SK-N-SH (cell line): ENCODE measurements around the gene WDR35. TPM values are rescaled to one million over a fixed set of nuclear protein-coding genes. Genes with fewer than 3 reads are reported as not detected.

Experiments used
- CHD2 ChIP-seq: fragments of 150-350 bp; IDR thresholded peaks from 2 replicates; pipeline ENCODE4 v1.6.1; 2018; ENCODE audit warnings: low read length; ENCODE audit not compliant: partially characterized antibody
- FOSL2 ChIP-seq: IDR thresholded peaks from 2 replicates; pipeline ENCODE4 v1.4.0; 2012; ENCODE audit warnings: low read depth, mild to moderate bottlenecking, moderate library complexity, borderline replicate concordance
- FOXM1 ChIP-seq: IDR thresholded peaks from 2 replicates; pipeline ENCODE4 v1.4.0; 2012; ENCODE audit warnings: low read depth, mild to moderate bottlenecking
- GATA2 ChIP-seq: sonication (generic); formaldehyde crosslinking; IDR thresholded peaks from 2 replicates; pipeline ENCODE4 v1.5.0; 2020; ENCODE audit warnings: mild to moderate bottlenecking, missing genetic modification reagents
- JUND ChIP-seq: IDR thresholded peaks from 2 replicates; pipeline ENCODE4 v1.4.0; 2012
- NRF1 ChIP-seq: IDR thresholded peaks from 2 replicates; pipeline ENCODE4 v1.6.1; 2012; ENCODE audit warnings: low read depth, mild to moderate bottlenecking, low read length
- PBX3 ChIP-seq: IDR thresholded peaks from 2 replicates; pipeline ENCODE4; 2012
- POLR2AphosphoS5 ChIP-seq: IDR thresholded peaks from 2 replicates; pipeline ENCODE4 v1.6.1; 2012; ENCODE audit warnings: low read depth, low read length
- RCOR1 ChIP-seq: fragments of 150-350 bp; IDR thresholded peaks from 2 replicates; pipeline ENCODE4 v1.6.1; 2017; ENCODE audit warnings: antibody characterized with exemption, low read length
- RXRA ChIP-seq: IDR thresholded peaks from 2 replicates; pipeline ENCODE4 v1.4.0; 2012; ENCODE audit warnings: low read depth, mild to moderate bottlenecking, borderline replicate concordance
- SIN3A ChIP-seq: IDR thresholded peaks from 2 replicates; pipeline ENCODE4 v1.6.1; 2012; ENCODE audit warnings: low read depth, mild to moderate bottlenecking, low read length, moderate library complexity, borderline replicate concordance
- SMC3 ChIP-seq: IDR thresholded peaks from 2 replicates; pipeline ENCODE4 v1.6.1; 2012; ENCODE audit warnings: low read depth, low read length, improper control_type of control experiment
- TCF12 ChIP-seq: IDR thresholded peaks from 2 replicates; pipeline ENCODE4 v1.4.0; 2012
- TEAD4 ChIP-seq: IDR thresholded peaks from 2 replicates; pipeline ENCODE4 v1.4.0; 2012; ENCODE audit warnings: mild to moderate bottlenecking, borderline replicate concordance; ENCODE audit not compliant: insufficient read depth
- YY1 ChIP-seq: IDR thresholded peaks from 2 replicates; pipeline ENCODE4 v1.4.0; 2012; ENCODE audit warnings: low read depth, mild to moderate bottlenecking
- ZBTB33 ChIP-seq: IDR thresholded peaks from 2 replicates; pipeline ENCODE4 v1.4.0; 2012; ENCODE audit warnings: low read depth, borderline replicate concordance
- polyA plus RNA-seq, 3 experiments: library from polyadenylated mRNA; depleted of rRNA; stranded (reverse); fragments of >200 nt; gene quantifications; 2 replicates each; pipeline ENCODE4 v1.2.3, GENCODE V29; 2012
- TF ChIP-seq, protein P1 (sequence below): fragments of 150-350 bp; IDR thresholded peaks from 2 replicates; pipeline ENCODE4 v1.6.1; 2016; ENCODE audit warnings: mild to moderate bottlenecking, low read depth, low read length
- TF ChIP-seq, protein P2 (sequence below): fragments of 150-350 bp; IDR thresholded peaks from 2 replicates; pipeline ENCODE4 v1.6.1; 2017; ENCODE audit warnings: antibody characterized with exemption, low read length, low read depth, borderline replicate concordance

WDR35 gene
- polyA plus RNA-seq, 1 of the 3 experiments (the other 2 are of a cell fraction), result 8.6 TPM

GRCh38 chr2:19901442-19902215 lies 88.3 kb downstream of the WDR35 start, which contains the start of gene TTC32 (continued):
- TF ChIP-seq NRF1 (peak; percentile 93), YY1 (peak; percentile 67), TEAD4 (no peak), FOSL2 (no peak; the same call in 1 of the 2 replicates), SMC3 (0 out of 2 replicates have a peak, but pooled peaks have one; percentile 10), ZBTB33 (peak; percentile 100), RXRA (no peak), PBX3 (no peak), POLR2AphosphoS5 (peak; percentile 95), SIN3A (peak; percentile 97), JUND (no peak), TCF12 (no peak), CHD2 (peak; percentile 98), FOXM1 (no peak), RCOR1 (no peak; the same call in none of the 2 replicates), GATA2 (CRISPR knock-in tag) (peak; percentile 47; the same call in 1 of the 2 replicates)
- TF ChIP-seq, protein P1, sequence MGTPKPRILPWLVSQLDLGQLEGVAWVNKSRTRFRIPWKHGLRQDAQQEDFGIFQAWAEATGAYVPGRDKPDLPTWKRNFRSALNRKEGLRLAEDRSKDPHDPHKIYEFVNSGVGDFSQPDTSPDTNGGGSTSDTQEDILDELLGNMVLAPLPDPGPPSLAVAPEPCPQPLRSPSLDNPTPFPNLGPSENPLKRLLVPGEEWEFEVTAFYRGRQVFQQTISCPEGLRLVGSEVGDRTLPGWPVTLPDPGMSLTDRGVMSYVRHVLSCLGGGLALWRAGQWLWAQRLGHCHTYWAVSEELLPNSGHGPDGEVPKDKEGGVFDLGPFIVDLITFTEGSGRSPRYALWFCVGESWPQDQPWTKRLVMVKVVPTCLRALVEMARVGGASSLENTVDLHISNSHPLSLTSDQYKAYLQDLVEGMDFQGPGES, result no peak
- TF ChIP-seq, protein P2, sequence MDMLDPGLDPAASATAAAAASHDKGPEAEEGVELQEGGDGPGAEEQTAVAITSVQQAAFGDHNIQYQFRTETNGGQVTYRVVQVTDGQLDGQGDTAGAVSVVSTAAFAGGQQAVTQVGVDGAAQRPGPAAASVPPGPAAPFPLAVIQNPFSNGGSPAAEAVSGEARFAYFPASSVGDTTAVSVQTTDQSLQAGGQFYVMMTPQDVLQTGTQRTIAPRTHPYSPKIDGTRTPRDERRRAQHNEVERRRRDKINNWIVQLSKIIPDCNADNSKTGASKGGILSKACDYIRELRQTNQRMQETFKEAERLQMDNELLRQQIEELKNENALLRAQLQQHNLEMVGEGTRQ, result peak; percentile 3; the same call in 1 of the 2 replicates
